GM18858 (cell line): ENCODE data around the gene ABHD14A.
"Not testable (repeated sequence)": the region's sequence is repeated elsewhere in the genome, so short reads cannot be mapped to it uniquely, and the experiment has no call there.

Experiments
- ATAC-seq: cut with Tn5 transposase; IDR thresholded peaks from one replicate; pipeline ENCODE4 v1.9.1; 2021; ENCODE audit not compliant: unreplicated experiment

Gene ABHD14A

GRCh38 chr3:51993657-51994056, 18.8 kb downstream of the ABHD14A start:
- ATAC-seq = not testable (repeated sequence)

- ATAC-seq = no peak
These were observed 19.7 kb downstream of the ABHD14A start for GRCh38 chr3:51994530-51994929.

- ATAC-seq = peak; percentile 73
These were observed 20.7 kb downstream of the ABHD14A start, which contains the start of gene RPL29 for GRCh38 chr3:51995346-51996163. RPL29 (minus strand) TSS chr3:51995895; CDS start chr3:51995461, 434 bp downstream.

- no peak for ATAC-seq
These were observed 22.3 kb downstream of the ABHD14A start for GRCh38 chr3:51997172-51997571.

GRCh38 chr3:51997935-51998596, 23.2 kb downstream of the ABHD14A start:
- no peak for ATAC-seq

- ATAC-seq = no peak
These were observed 23.9 kb downstream of the ABHD14A start for GRCh38 chr3:51998774-51999173.

GRCh38 chr3:51999846-52000245, 25.0 kb downstream of the ABHD14A start:
- no peak for ATAC-seq

- ATAC-seq = no peak
These were observed 26.6 kb downstream of the ABHD14A start for GRCh38 chr3:52001443-52001974.

- no peak for ATAC-seq
These were observed 27.9 kb downstream of the ABHD14A start for GRCh38 chr3:52002748-52003147.

GRCh38 chr3:52004163-52004787, 29.4 kb downstream of the ABHD14A start:
- no peak for ATAC-seq

GRCh38 chr3:52004906-52005395, 30.1 kb downstream of the ABHD14A start:
- ATAC-seq = no peak

- no peak for ATAC-seq
These were observed 30.7 kb downstream of the ABHD14A start for GRCh38 chr3:52005571-52005986.

GRCh38 chr3:52006017-52006819, 31.4 kb downstream of the ABHD14A start:
- ATAC-seq = no peak

- ATAC-seq = no peak
These were observed 31.9 kb downstream of the ABHD14A start for GRCh38 chr3:52006820-52007133.

- no peak for ATAC-seq
These were observed 32.4 kb downstream of the ABHD14A start for GRCh38 chr3:52007291-52007690.

- no peak for ATAC-seq
These were observed 35.6 kb downstream of the ABHD14A start for GRCh38 chr3:52010431-52010830.

- ATAC-seq = no peak
These were observed 37.8 kb downstream of the ABHD14A start for GRCh38 chr3:52012699-52013098.

GRCh38 chr3:52013802-52014598, 39.1 kb downstream of the ABHD14A start:
- no peak for ATAC-seq

GRCh38 chr3:52014613-52015012, 39.7 kb downstream of the ABHD14A start:
- no peak for ATAC-seq
